ENCODE results near the gene FAM222A.

DNA sequence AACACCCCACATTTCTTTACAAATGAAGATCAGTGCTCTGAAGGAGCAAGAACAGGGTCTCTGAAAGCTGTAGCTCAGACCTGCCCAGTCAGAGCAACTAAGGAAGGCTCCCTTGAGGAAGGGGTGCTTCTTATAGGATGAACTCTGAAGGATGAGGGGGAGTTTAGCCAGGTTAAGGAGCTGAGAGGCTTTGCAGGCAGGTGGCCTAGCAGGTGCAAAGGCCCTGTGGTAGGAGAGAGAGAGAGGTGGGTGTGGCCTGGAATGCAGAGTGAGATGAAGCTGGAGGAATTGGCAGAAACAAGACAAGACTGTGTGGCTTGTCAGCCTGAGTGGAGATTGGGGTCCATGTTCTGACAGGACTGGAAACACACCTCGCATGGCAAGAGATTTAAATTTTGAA, 20.5 kb upstream of the FAM222A start:
- TF ChIP-seq, protein P1, sequence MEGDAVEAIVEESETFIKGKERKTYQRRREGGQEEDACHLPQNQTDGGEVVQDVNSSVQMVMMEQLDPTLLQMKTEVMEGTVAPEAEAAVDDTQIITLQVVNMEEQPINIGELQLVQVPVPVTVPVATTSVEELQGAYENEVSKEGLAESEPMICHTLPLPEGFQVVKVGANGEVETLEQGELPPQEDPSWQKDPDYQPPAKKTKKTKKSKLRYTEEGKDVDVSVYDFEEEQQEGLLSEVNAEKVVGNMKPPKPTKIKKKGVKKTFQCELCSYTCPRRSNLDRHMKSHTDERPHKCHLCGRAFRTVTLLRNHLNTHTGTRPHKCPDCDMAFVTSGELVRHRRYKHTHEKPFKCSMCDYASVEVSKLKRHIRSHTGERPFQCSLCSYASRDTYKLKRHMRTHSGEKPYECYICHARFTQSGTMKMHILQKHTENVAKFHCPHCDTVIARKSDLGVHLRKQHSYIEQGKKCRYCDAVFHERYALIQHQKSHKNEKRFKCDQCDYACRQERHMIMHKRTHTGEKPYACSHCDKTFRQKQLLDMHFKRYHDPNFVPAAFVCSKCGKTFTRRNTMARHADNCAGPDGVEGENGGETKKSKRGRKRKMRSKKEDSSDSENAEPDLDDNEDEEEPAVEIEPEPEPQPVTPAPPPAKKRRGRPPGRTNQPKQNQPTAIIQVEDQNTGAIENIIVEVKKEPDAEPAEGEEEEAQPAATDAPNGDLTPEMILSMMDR (IDR thresholded peaks at IDR 0.05; ENCODE audit: poor library complexity, severe bottlenecking): no peak
- TF ChIP-seq EP300 (conservative IDR thresholded peaks at IDR 0.05; ENCODE audit: poor library complexity, severe bottlenecking) (no peak), POLR2AphosphoS5 (IDR thresholded peaks at IDR 0.05) (no peak), EZH2 (IDR thresholded peaks at IDR 0.05; ENCODE audit: borderline replicate concordance, insufficient read depth, low read length, poor library complexity, severe bottlenecking) (no peak), RAD21 (conservative IDR thresholded peaks at IDR 0.05) (no peak), TAF1 (IDR thresholded peaks at IDR 0.05; ENCODE audit: low read depth) (no peak), SMC3 (conservative IDR thresholded peaks at IDR 0.05; ENCODE audit: poor library complexity) (no peak), MXI1 (conservative IDR thresholded peaks at IDR 0.05; ENCODE audit: poor library complexity, severe bottlenecking) (no peak)
- TF ChIP-seq, protein P2, sequence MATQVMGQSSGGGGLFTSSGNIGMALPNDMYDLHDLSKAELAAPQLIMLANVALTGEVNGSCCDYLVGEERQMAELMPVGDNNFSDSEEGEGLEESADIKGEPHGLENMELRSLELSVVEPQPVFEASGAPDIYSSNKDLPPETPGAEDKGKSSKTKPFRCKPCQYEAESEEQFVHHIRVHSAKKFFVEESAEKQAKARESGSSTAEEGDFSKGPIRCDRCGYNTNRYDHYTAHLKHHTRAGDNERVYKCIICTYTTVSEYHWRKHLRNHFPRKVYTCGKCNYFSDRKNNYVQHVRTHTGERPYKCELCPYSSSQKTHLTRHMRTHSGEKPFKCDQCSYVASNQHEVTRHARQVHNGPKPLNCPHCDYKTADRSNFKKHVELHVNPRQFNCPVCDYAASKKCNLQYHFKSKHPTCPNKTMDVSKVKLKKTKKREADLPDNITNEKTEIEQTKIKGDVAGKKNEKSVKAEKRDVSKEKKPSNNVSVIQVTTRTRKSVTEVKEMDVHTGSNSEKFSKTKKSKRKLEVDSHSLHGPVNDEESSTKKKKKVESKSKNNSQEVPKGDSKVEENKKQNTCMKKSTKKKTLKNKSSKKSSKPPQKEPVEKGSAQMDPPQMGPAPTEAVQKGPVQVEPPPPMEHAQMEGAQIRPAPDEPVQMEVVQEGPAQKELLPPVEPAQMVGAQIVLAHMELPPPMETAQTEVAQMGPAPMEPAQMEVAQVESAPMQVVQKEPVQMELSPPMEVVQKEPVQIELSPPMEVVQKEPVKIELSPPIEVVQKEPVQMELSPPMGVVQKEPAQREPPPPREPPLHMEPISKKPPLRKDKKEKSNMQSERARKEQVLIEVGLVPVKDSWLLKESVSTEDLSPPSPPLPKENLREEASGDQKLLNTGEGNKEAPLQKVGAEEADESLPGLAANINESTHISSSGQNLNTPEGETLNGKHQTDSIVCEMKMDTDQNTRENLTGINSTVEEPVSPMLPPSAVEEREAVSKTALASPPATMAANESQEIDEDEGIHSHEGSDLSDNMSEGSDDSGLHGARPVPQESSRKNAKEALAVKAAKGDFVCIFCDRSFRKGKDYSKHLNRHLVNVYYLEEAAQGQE (IDR thresholded peaks at IDR 0.05; ENCODE audit: borderline replicate concordance): no peak

Data from neural cell (in vitro differentiated cells).